C1 segment of cervical spinal cord (tissue), 14 donors: ENCODE measurements around the gene TAGLN.

Experiments
- DNase-seq, 14 donors: peaks; one replicate each; lab custom pipeline; 2025; lab: John Stamatoyannopoulos, UW

TAGLN gene

GRCh38 chr11:117214404-117215110 lies 15.4 kb downstream of the TAGLN start:
- no peak for DNase-seq

- no peak for DNase-seq
Observed at GRCh38 chr11:117217141-117218084, 18.2 kb downstream of the TAGLN start.

GRCh38 chr11:117218133-117218915 lies 19.2 kb downstream of the TAGLN start:
- no peak for DNase-seq

- no peak for DNase-seq
Observed at GRCh38 chr11:117219001-117219400, 19.8 kb downstream of the TAGLN start.

- no peak for DNase-seq
Observed at GRCh38 chr11:117219455-117219854, 20.3 kb downstream of the TAGLN start.

- DNase-seq = no peak
Observed at GRCh38 chr11:117219995-117220394, 20.8 kb downstream of the TAGLN start.

- DNase-seq = peak in 10 of 14 donors; percentile 16 to 86 (median 48)
Observed at GRCh38 chr11:117220568-117220967, 21.4 kb downstream of the TAGLN start.

GRCh38 chr11:117220999-117221774 lies 22.0 kb downstream of the TAGLN start:
- no peak for DNase-seq

- no peak for DNase-seq
Observed at GRCh38 chr11:117221775-117222517, 22.8 kb downstream of the TAGLN start.

- no peak for DNase-seq
Observed at GRCh38 chr11:117222991-117223740, 24.0 kb downstream of the TAGLN start.

GRCh38 chr11:117223741-117224689 lies 24.8 kb downstream of the TAGLN start:
- DNase-seq = no peak

- no peak for DNase-seq
Observed at GRCh38 chr11:117225553-117226170, 26.5 kb downstream of the TAGLN start.

GRCh38 chr11:117226388-117227385 lies 27.5 kb downstream of the TAGLN start:
- DNase-seq = peak in 8 of 14 donors; percentile 21 to 59 (median 34)

- no peak for DNase-seq
Observed at GRCh38 chr11:117228091-117228490, 28.9 kb downstream of the TAGLN start.

GRCh38 chr11:117229411-117229810 lies 30.2 kb downstream of the TAGLN start:
- no peak for DNase-seq

- DNase-seq = no peak
Observed at GRCh38 chr11:117229931-117230285, 30.7 kb downstream of the TAGLN start.
